ENCODE results near the gene SMIM28.

Gene SMIM28

DNA sequence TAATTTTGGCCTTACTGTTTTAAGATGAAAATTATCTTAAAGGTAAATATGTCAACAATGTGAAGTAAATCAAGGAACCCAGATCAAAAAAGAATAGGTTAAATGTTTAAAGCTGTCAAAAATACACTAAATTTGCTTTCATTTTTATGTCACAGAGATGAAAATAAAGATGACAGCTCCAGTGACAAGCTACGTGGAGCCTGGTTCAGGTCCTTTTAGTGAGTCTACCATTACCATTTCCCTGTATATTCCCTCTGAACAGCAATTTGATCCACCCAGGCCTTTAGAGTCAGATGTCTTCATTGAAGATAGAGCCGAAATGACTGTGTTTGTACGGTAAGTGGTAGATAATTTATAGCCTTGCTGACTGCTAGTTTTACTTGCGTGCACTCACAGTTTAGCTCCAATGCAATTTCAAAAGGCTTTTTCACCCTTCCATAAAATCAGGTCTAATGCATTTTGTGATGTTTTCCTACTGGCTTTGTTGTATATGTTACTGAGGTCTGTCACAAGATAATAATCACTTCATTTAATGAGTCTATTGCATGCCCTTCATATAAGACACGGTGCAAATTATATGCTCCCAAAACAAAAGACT, 28.2 kb downstream of the SMIM28 start:
- DNase-seq (ENCODE audit: insufficient read length, low spot score) (no peak), FAIRE-seq (no peak)
- TF ChIP-seq, protein P1, sequence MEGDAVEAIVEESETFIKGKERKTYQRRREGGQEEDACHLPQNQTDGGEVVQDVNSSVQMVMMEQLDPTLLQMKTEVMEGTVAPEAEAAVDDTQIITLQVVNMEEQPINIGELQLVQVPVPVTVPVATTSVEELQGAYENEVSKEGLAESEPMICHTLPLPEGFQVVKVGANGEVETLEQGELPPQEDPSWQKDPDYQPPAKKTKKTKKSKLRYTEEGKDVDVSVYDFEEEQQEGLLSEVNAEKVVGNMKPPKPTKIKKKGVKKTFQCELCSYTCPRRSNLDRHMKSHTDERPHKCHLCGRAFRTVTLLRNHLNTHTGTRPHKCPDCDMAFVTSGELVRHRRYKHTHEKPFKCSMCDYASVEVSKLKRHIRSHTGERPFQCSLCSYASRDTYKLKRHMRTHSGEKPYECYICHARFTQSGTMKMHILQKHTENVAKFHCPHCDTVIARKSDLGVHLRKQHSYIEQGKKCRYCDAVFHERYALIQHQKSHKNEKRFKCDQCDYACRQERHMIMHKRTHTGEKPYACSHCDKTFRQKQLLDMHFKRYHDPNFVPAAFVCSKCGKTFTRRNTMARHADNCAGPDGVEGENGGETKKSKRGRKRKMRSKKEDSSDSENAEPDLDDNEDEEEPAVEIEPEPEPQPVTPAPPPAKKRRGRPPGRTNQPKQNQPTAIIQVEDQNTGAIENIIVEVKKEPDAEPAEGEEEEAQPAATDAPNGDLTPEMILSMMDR (IDR thresholded peaks at IDR 0.05; ENCODE audit: insufficient read depth, missing control alignments): no peak

DNA sequence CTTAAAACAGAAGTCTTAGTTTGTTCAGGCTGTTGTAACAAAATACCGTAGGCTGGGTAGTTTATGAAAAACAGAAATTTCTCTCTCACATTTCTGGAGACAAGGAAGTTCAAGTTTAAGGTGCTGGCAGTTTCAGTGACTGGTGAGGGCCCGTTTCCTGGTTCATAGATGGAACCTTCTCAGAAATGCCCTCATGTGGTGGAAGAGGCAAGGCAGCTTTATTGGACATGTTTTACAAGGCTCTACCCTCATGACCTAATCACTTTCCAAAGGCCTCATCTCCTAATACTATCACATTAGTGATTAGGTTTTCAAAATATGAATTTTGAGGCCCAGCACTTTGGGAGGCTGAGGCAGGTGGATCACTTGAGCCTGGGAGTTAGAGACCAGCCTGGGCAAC, 28.7 kb downstream of the SMIM28 start:
- TF ChIP-seq, protein P1 (IDR thresholded peaks at IDR 0.05; ENCODE audit: insufficient read depth, missing control alignments): no peak
- DNase-seq (ENCODE audit: insufficient read length, low spot score): no peak
- no peak for FAIRE-seq

DNA sequence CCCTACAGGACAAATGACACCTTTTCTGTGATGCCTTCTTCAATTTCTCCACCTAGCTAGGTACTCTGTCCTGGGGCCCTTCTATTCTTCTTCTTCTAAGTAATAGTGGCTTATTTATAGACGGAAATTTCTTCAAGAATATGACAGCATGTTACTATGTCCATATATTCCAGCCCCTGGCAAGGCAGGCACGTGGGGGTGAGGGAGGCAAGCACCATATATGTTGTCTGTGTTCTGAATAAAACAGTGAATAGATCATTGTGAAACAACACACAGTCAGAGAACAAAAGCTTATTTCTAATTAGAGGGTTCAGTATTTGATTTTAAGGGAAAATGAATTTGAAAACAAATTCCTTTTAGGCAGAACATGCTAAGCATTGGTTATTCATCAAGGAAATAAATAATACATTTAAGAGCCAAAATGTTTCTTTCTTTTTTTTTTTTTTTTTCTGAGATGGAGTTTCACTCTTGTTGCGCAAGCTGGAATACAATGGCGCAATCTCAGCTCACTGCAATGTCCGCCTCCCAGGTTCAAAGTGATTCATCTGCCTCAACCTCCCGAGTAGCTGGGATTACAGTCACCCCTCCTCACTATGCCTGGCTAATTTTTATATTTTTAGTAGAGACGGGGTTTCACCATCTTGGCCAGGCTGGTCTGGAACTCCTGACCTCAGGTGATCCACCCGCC, 32.5 kb downstream of the SMIM28 start:
- TF ChIP-seq, protein P1 (IDR thresholded peaks at IDR 0.05; ENCODE audit: insufficient read depth, missing control alignments): no peak
- DNase-seq (ENCODE audit: insufficient read length, low spot score): no peak
- FAIRE-seq: no peak

DNA sequence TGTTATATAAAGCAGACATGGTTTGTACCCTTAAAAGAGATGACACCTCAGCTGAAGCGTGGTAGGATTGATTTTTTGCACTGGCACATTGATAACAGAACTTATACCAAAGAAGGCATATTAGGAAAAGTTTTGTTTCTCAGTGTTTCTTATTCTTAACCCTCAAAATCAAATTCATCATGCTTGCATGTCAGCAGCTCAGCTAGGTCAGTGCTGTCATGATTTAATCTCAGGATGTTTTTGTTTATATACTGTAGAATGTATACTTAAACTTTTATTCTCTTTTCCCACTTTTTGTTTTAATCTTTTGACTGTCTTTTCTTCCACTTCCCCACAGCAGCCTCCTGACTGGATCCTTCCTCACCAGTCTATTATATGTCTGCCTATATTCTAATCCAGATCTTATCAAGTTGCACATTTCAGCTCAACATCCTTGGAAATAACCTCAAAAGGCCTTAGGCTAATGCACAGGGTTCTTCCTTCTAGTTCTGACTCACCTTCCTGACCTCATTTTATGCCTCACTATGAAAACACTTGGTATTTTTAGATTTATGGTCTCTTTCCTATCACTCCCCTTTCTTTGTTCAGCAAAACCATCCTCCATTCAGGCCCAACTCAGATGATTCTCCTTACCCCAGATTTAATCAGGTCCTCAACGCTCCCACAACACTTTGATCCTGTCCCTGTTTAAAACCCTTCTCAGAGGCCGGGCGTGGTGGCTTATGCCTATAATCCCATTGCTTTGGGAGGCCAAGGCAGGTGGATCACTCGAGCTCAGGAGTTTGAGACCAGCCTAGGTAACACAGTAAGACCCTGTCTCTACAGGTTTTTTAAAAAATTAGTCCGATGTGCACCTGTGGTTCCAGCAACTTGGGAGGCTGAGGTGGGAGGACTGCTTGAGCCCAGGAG, 33.5 kb downstream of the SMIM28 start:
- TF ChIP-seq, protein P1 (IDR thresholded peaks at IDR 0.05; ENCODE audit: insufficient read depth, missing control alignments): no peak
- DNase-seq (ENCODE audit: insufficient read length, low spot score) (no peak), FAIRE-seq (no peak)

DNA sequence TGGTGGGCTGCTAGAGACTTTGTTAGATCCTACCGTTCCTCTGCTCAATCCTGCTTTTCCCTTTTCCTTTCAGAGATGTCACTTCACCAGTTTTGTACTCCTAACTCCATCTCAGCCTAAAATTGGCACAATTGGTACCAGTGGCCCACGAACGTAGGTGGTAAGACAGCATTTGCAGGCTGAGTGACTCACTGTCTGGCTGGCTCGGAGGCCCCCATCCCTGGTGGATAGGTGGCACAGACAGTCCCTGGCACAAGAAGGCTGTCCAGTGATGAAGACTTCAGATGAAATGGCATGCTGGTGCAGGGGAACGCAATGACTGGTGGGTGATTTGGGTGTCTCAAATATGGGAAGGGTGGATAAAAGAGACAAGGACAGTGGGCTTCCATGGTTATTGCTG, 37.4 kb downstream of the SMIM28 start:
- TF ChIP-seq, protein P1 (IDR thresholded peaks at IDR 0.05; ENCODE audit: insufficient read depth, missing control alignments): no peak
- no peak for FAIRE-seq

DNA sequence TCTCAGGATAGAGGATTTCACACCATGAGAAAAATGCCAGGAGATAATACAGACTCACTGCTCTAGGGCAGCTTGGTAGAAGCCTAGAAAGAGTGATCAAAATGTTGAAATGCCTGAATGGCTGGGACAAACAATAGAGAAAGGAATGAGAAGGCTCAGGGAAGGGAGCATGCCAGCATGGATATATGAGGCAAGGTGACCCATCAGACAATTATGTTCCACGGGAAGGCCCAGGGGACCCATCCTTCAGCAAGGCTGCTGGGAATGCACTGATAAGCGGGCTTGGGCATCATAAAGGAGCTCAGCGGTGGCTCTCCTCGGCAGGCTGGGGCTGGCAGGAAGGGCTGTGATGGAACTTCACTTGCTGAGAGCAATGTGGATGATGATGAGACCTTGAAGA, 38.5 kb downstream of the SMIM28 start:
- FAIRE-seq (no peak), DNase-seq (ENCODE audit: insufficient read length, low spot score) (no peak)
- TF ChIP-seq, protein P1 (IDR thresholded peaks at IDR 0.05; ENCODE audit: insufficient read depth, missing control alignments): no peak

More for the DNA sequence above, 37.4 kb downstream of the SMIM28 start:
- DNase-seq (ENCODE audit: insufficient read length, low spot score): no peak
